ENCODE data around the gene ARHGEF26. TPM values are rescaled to one million over a fixed set of nuclear protein-coding genes. Genes with fewer than 3 reads are reported as not detected.

Gene ARHGEF26
- total RNA-seq, 2 experiments from 2014 or later: 0.04 TPM; not detected in 1

DNA sequence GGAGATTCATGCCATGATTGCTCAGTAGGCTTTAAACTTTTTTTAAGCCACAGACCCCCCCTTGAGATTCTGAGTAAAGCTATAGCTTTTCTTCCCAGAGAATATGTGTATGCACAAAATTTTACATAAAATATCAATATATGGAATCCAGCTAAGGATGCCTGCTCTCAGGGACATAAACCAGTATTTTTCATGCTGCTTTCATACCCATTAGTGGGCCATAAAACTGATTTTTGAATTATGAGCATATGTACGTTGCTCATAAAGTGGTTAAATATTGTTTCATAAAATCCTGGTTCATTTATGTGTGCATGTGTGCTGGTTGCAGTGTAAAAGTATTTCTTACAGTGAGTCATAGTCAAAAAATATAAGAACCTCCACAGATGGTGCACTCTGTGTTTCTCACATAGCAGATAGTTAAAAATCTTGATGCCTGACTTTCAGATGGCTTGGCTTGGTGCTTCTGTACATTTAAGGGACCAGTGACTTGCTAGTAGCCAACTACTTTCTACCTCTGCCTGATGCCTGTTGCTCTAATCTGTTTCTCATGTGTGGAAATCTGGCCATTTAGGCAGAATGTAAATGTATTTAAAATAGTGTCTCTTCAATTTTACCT lies 71.9 kb downstream of the ARHGEF26 start:
- H3K27me3 Mint-ChIP-seq: peaks cover 8% of the 10 kb centered on the region
- H3K4me3 Mint-ChIP-seq: no peak overlapping the region
- H3K27ac Mint-ChIP-seq: no peak overlapping the region
- no peaks in the 10 kb centered on the region for H3K36me3 Mint-ChIP-seq
- no peaks in the 10 kb centered on the region for H3K9me3 Mint-ChIP-seq
- H3K4me1 Mint-ChIP-seq: no peaks in the 10 kb centered on the region
- DNase-seq: no peak

DNA sequence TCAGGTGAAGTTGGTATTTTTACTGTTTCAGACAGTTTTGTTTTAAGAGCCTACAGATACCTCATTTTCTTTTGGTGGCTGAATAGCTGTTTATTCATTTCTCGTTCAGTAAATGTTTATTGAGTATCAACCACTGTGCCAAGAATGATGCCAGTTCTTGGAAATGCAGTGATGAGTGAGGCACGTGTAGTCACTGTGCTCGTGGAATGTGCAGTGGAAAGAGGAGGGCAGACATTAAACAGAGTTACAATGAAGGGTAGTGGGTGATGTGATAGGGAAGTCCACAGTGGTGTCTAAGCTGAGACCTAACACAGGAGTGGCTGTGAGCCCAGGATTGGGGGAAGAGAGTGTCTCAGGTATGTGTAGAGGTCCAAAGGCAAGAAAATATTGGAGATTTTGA lies 73.7 kb downstream of the ARHGEF26 start:
- H3K4me3 Mint-ChIP-seq: no peak overlapping the region
- H3K27ac Mint-ChIP-seq: no peak overlapping the region
- no peaks in the 10 kb centered on the region for H3K9me3 Mint-ChIP-seq
- H3K27me3 Mint-ChIP-seq: peaks cover 8% of the 10 kb centered on the region
- DNase-seq: no peak
- no peaks in the 10 kb centered on the region for H3K4me1 Mint-ChIP-seq
- H3K36me3 Mint-ChIP-seq: no peaks in the 10 kb centered on the region

DNA sequence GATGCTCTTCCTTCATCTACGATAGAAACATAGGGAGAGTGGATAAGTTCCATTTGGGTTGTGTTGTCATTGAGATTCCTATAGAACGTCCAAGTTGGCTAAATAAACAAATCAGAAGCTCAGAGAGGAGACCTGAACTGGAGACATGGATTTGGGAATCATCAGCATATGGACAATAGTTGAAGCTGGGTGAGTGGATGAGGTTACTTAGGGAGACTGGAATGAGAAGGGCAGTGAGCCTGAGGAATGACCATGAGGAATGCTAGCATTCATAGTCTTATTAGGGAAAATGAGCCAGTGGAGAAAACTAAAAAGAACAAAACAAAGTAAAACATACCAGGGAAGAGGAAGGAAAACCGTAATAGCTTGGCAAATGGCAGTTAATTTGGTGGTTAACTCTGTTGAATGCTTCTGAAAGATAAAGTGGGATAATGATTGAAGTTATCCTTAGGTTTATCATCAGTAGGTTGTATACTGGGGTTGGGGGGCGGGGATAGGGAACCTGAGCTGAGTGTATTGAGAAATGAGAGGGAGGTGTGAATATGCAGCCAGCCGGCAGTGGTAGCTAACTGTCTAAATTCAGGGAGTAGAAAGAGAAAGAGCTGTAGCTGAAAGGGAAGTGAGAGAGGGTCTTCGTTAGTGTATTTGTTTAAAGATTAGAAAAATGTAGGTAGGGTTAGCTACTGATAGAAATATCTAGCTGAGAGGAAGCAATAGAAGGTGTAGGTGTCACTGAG lies 74.6 kb downstream of the ARHGEF26 start:
- DNase-seq: no peak
- no peaks in the 10 kb centered on the region for H3K36me3 Mint-ChIP-seq
- no peak overlapping the region for H3K4me3 Mint-ChIP-seq
- H3K27ac Mint-ChIP-seq: no peak overlapping the region
- H3K27me3 Mint-ChIP-seq: peaks cover 8% of the 10 kb centered on the region
- H3K4me1 Mint-ChIP-seq: no peaks in the 10 kb centered on the region
- no peaks in the 10 kb centered on the region for H3K9me3 Mint-ChIP-seq

DNA sequence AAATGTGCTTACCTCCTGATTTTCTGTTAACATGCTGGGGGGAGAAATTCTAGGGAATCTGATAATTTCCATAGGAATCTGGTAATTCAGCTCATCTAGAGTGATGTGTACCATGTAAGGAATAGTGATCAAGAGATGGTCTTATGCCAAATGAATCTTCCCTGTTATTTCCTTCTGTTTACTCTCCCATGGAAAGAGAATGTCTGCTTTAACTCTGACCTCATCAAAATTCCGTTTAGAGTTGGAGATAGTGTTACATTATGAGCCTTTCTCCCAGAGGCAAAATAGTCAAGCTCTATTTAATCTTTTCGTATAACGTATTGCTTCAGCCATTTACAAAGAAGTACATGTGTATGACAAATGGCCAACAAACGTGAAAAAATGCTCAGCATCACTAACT lies 76.6 kb downstream of the ARHGEF26 start:
- no peak for DNase-seq
- no peaks in the 10 kb centered on the region for H3K9me3 Mint-ChIP-seq
- H3K27ac Mint-ChIP-seq: no peak overlapping the region
- no peaks in the 10 kb centered on the region for H3K36me3 Mint-ChIP-seq
- H3K27me3 Mint-ChIP-seq: peaks cover 4% of the 10 kb centered on the region
- H3K4me3 Mint-ChIP-seq: no peak overlapping the region
- H3K4me1 Mint-ChIP-seq: no peaks in the 10 kb centered on the region

DNA sequence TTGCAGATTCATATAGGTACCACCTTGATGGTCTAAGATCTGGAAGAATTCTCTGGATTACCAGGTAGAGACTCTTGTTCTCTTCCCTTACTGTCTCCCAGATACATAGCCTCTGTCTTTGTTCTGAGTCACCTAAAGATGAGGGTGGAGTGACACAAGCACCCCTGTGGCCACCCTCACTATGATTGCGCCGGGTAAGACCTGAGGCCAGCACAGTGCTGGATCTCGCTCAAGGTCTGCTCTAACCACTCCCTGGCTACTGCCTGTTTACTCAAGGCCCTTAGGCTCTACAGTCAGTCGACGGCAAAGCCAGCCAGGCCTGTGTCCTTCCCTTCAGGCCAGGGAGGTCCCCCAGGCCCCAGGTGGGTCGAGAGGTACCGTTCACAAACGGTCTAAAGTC lies 88.3 kb downstream of the ARHGEF26 start:
- no peak overlapping the region for H3K27ac Mint-ChIP-seq
- H3K4me3 Mint-ChIP-seq: no peak overlapping the region
- peaks cover 5% of the 10 kb centered on the region for H3K9me3 Mint-ChIP-seq
- H3K36me3 Mint-ChIP-seq: no peaks in the 10 kb centered on the region
- H3K4me1 Mint-ChIP-seq: no peaks in the 10 kb centered on the region
- no peak for DNase-seq
- H3K27me3 Mint-ChIP-seq: peaks cover 21% of the 10 kb centered on the region

DNA sequence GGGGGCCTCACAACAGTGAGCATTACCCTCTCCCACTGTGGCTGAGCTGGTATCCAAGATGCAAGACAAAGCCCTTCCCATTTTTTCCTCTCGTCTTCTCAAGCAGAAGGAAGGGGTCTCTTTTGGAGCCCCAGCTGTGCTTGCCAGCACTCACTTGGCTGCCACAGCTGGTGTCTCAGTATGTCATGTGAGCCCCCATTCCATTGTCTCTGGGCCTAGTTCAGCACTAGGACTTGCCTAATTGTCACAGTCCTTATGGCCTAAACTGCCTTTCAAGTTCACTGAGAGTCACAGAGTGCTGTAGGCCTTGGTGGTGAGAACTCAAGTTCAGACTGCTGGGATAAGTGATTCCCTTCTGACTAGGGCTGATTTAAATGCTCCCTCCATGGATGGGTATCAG lies 89.8 kb downstream of the ARHGEF26 start:
- no peak overlapping the region for H3K4me3 Mint-ChIP-seq
- no peaks in the 10 kb centered on the region for H3K36me3 Mint-ChIP-seq
- peaks cover 12% of the 10 kb centered on the region for H3K27me3 Mint-ChIP-seq
- H3K9me3 Mint-ChIP-seq: no peaks in the 10 kb centered on the region
- no peak for DNase-seq
- no peak overlapping the region for H3K27ac Mint-ChIP-seq
- no peaks in the 10 kb centered on the region for H3K4me1 Mint-ChIP-seq

DNA sequence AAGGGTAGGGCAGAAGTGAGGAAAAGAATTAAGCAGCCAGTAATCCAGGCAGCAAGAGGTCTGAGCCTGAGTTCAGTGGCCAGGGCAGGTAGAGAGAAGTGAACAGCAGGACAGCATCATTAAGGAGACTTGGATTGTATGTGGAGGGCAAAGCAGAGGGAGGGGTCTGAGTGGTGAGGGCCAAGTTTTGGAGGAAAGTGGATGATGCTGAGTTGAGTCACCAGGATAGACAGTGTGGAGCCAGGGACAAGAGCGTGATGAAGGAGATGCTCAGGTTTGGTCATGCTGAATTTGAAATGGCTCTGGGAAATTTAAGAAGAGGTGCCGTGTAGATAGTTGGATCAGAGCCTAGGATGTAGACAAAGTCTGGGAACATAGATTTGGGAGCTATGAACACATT lies 93.1 kb downstream of the ARHGEF26 start:
- H3K4me1 Mint-ChIP-seq: no peaks in the 10 kb centered on the region
- no peak overlapping the region for H3K4me3 Mint-ChIP-seq
- no peak for DNase-seq
- no peaks in the 10 kb centered on the region for H3K9me3 Mint-ChIP-seq
- H3K36me3 Mint-ChIP-seq: no peaks in the 10 kb centered on the region
- H3K27ac Mint-ChIP-seq: no peak overlapping the region
- peaks cover 3% of the 10 kb centered on the region for H3K27me3 Mint-ChIP-seq

DNA sequence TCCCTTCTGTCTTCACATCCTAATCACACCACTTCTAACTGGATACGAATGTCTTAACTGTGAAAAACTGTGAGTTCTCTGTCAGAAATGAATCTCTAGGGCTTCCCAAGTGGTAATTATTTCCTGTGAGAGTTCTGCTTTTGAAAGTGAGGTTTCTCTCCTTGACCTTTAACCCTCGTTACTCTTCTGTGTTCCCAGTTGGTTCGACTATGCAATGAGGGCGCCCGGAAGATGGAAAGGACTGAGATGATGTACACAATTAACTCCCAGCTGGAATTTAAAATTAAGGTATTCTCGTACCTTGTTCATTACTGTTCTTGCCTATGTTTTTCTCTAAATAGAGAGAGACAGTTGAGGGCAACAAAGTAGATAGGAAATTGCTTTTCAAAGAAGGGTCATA lies 96.5 kb downstream of the ARHGEF26 start:
- Mint-ChIP-seq H3K36me3 (no peaks in the 10 kb centered on the region), H3K27me3 (peaks cover 3% of the 10 kb centered on the region), H3K4me3 (no peak overlapping the region), H3K27ac (no peak overlapping the region), H3K9me3 (no peaks in the 10 kb centered on the region), H3K4me1 (no peaks in the 10 kb centered on the region)
- DNase-seq: no peak

DNA sequence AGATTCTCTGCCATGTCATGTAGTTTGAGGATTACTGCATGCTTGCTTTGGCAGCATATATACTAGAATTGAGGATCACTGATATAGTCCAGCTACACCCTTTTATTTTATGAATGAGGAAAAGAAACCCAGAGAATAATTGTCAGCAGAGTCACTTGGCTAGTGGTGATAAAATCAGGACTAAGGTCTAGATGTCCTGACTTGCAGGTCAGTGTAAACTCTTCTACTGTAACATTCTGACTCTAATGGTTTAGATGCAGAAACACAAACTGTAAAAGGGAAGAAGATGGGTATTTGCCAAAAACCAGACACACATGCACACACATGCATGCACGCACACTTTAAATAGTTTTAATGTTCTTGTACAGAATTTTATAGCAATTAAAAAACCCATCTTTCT lies 97.5 kb downstream of the ARHGEF26 start:
- Mint-ChIP-seq H3K4me1 (no peaks in the 10 kb centered on the region), H3K4me3 (no peak overlapping the region)

DNA sequence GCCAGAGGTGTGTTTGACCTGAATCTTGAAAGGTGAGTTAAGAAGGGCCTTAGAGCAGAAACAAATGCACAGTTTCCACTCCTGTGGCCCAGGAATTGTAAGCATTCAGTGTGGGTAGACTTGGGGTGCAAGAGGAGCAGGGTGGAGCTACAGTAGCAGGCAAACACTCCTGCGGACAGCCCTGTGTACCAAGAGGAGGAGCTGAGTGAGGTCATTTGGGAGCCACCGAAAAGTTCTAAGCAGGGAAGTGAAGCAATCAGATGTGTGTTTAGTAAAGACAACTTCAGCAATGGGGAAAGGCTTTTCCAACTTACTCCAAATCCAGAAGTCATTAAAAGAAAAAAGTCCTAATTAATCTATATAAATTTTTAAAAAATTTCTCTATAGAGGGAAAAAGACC lies 99.3 kb downstream of the ARHGEF26 start:
- Mint-ChIP-seq H3K4me3 (no peak overlapping the region), H3K27me3 (no peaks in the 10 kb centered on the region)

More for the DNA sequence above, 97.5 kb downstream of the ARHGEF26 start:
- no peak overlapping the region for H3K27ac Mint-ChIP-seq
- H3K36me3 Mint-ChIP-seq: no peaks in the 10 kb centered on the region
- DNase-seq: no peak
- peaks cover 3% of the 10 kb centered on the region for H3K27me3 Mint-ChIP-seq
- no peaks in the 10 kb centered on the region for H3K9me3 Mint-ChIP-seq

DNA sequence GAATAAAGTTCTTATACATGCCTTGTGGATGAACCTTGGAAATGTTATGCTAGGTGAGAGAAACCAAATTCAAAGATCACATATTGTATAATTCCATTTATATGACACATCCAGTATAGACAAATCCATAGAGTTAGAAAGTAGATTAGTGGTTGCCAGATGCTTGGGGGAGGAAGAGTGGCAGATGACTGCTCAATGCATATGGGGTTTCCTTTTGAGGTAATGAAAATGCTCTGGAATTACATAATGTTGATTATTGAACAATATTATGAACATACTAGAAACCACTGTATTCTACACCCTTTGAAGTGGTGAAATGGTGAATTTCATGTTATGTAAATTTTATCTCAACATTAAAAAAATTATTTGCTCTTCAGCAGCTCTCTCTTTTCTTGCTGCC lies 102.3 kb downstream of the ARHGEF26 start:
- Mint-ChIP-seq H3K27ac (no peak overlapping the region), H3K4me3 (no peak overlapping the region), H3K9me3 (no peaks in the 10 kb centered on the region), H3K27me3 (peaks cover 3% of the 10 kb centered on the region), H3K4me1 (no peaks in the 10 kb centered on the region), H3K36me3 (no peaks in the 10 kb centered on the region)
- no peak for DNase-seq

More for the DNA sequence above, 99.3 kb downstream of the ARHGEF26 start:
- Mint-ChIP-seq H3K36me3 (no peaks in the 10 kb centered on the region), H3K4me1 (no peaks in the 10 kb centered on the region), H3K27ac (no peak overlapping the region), H3K9me3 (no peaks in the 10 kb centered on the region)
- DNase-seq: no peak

DNA sequence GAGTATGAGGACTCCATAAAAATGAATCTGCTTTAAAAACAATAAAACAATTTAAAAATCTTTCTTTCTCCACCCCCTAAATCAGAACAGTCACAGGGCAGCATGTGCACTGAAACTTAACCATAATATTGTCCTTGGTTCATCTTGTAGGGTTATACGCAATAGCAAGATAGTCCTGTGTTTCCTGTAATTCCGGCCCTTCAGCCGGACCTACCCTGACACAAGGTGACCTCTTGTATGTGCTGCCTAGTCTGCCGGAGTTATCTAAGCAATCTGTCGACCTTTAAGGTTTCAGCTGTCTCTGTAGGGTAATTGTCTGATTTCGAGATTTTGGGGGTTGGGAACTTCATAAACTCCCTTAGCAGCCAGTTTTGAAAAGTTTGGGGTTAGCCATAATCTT lies 103.2 kb downstream of the ARHGEF26 start:
- Mint-ChIP-seq H3K27ac (no peak overlapping the region), H3K4me1 (no peaks in the 10 kb centered on the region), H3K9me3 (no peaks in the 10 kb centered on the region), H3K36me3 (no peaks in the 10 kb centered on the region), H3K4me3 (no peak overlapping the region), H3K27me3 (peaks cover 3% of the 10 kb centered on the region)
- DNase-seq: no peak

DNA sequence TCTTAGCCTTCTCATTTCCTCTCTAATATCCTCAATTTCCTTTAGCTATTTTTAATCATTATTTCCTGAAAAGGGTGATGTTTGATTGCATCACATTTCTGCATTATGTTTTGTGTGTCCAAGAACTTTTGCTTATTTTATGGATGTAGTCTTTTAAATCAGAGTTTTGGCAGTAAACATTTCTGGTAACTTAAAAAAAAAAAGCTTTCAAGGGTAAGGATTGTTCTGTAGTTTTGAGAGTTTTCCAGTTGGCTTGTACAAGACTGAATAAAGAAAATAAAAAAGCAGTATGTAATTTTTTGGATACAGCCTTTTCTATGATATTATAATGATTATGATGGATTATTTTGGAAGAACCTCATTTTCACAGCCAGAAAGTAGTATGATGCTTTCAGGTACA lies 103.7 kb downstream of the ARHGEF26 start:
- H3K27ac Mint-ChIP-seq: no peak overlapping the region
- peaks cover 3% of the 10 kb centered on the region for H3K27me3 Mint-ChIP-seq
- DNase-seq: no peak
- no peaks in the 10 kb centered on the region for H3K4me1 Mint-ChIP-seq
- no peaks in the 10 kb centered on the region for H3K36me3 Mint-ChIP-seq
- no peaks in the 10 kb centered on the region for H3K9me3 Mint-ChIP-seq
- H3K4me3 Mint-ChIP-seq: no peak overlapping the region

DNA sequence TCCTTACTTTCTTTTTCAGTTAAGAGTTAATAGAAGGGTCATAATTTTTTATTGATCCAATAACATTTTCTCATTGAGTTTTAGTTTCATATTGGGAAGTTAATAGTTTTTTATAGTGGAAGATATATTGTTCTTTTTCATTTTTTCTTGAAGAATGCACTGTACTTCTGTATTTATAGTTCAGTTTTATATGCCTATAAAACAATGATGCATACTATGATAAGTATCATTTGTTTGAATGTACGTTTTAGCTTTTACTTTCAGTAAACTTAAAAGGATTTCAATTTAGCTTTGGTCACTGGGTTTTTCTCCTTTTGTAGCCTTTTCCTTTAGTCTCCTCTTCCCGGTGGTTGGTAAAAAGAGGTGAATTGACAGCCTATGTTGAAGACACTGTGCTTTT lies 104.3 kb downstream of the ARHGEF26 start:
- Mint-ChIP-seq H3K9me3 (no peaks in the 10 kb centered on the region), H3K27me3 (peaks cover 3% of the 10 kb centered on the region), H3K4me3 (no peak overlapping the region), H3K36me3 (no peaks in the 10 kb centered on the region), H3K27ac (no peak overlapping the region), H3K4me1 (no peaks in the 10 kb centered on the region)
- DNase-seq: no peak

DNA sequence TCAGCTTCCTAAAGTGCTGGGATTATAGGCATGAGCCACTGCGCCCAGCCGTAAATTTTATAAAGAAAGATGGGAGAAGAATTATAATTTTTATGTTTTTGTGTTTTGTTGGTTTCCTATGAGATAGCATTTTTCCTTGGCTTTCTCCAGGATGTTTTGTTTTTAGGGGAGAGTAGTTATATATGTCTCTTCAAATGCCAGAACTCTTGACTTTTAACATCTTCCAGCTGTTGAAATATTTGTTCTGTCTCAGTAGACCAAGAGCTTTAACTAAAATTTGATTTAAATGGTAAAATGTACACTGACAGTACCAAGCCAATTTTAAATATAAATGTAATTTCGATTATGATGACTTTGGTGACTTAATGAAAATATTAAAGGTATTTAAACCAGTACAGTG lies 106.3 kb downstream of the ARHGEF26 start:
- no peak overlapping the region for H3K4me3 Mint-ChIP-seq
- H3K27ac Mint-ChIP-seq: no peak overlapping the region
- no peak for DNase-seq
- peaks cover 6% of the 10 kb centered on the region for H3K27me3 Mint-ChIP-seq
- no peaks in the 10 kb centered on the region for H3K36me3 Mint-ChIP-seq
- H3K9me3 Mint-ChIP-seq: no peaks in the 10 kb centered on the region
- H3K4me1 Mint-ChIP-seq: no peaks in the 10 kb centered on the region

DNA sequence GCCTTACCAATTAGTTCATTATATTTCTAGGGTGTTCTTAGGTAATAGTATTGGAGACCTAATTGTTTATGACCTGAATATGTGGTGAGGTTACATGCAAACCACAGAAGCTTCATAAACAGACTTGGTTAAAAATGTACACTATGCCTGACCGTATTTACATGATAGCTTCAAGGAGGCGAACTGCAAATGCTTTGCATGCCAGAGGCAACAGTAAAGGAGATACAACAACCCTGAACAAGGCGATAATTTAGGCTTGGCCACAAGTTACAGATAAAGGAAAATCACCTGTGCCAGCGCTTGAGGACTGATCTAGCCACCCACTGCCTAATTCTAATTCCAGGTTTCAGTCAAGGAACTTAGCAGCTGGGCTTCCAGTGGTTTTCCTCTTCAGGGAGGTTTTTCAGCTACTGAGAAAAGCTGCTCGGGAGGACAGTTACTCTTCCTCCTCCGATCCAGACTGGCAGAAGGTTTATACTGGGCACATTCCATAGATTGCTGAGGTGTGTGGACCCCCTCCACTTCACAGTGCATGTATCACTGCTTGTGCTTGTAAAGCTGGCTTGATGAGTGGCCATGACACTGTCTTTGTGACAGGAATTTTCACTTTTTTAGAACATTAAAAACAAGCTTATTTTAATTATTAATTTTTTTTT lies 107.5 kb downstream of the ARHGEF26 start:
- Mint-ChIP-seq H3K27ac (no peak overlapping the region), H3K36me3 (no peaks in the 10 kb centered on the region), H3K27me3 (peaks cover 12% of the 10 kb centered on the region), H3K4me1 (no peaks in the 10 kb centered on the region), H3K4me3 (no peak overlapping the region), H3K9me3 (no peaks in the 10 kb centered on the region)
- DNase-seq: no peak
